Right atrium auricular region (tissue), 2 donors: Measurements from ENCODE around the gene RNPS1. TPM values are rescaled to one million over a fixed set of nuclear protein-coding genes. Genes with fewer than 3 reads are reported as not detected.

Experiments
- DNase-seq: peaks from one replicate; pipeline ENCODE4 v3.0.0-alpha.2; 2019; ENCODE audit warnings: low spot score
- H3K27ac ChIP-seq, 2 donors: fragments of 200-600 bp; sonication (generic); 1 replicate in 1 of 2; 2 replicates in 1 of 2; pipeline ENCODE4 v1.5.1; 2016 to 2019
- H3K27me3 ChIP-seq, 2 donors: fragments of 200-600 bp; sonication (generic); one replicate each; pipeline versions ENCODE4 v1.5.1 to v1.6.0; 2017 to 2019
- H3K36me3 ChIP-seq: fragments of 200-600 bp; sonication (generic); one replicate; pipeline ENCODE4 v1.5.1; 2016
- H3K4me1 ChIP-seq, 2 donors: fragments of 200-600 bp; sonication (generic); one replicate each; pipeline versions ENCODE4 v1.5.1 to v1.6.0; 2017 to 2019
- H3K4me3 ChIP-seq, 2 donors: fragments of 200-600 bp; sonication (generic); 1 replicate in 1 of 2; 2 replicates in 1 of 2; pipeline ENCODE4 v1.5.1; 2017 to 2019; ENCODE audit warnings: mild to moderate bottlenecking in 1 of 2, moderate library complexity in 1 of 2
- H3K9me3 ChIP-seq, 2 donors: fragments of 200-600 bp; sonication (generic); one replicate each; pipeline ENCODE4 v1.5.1; 2019
- CTCF ChIP-seq, 2 donors: fragments of 200-600 bp; sonication (generic); IDR thresholded peaks; one replicate each; pipeline ENCODE4 v1.5.1; 2019; ENCODE audit warnings: antibody characterized with exemption in 2 of 2
- total RNA-seq, 2 donors: library from RNA; depleted of rRNA; stranded (reverse); fragments of >200 nt; gene quantifications; one replicate each; pipeline ENCODE4 v1.1.0, GENCODE V29; 2016

The RNPS1 gene
- total RNA-seq, 2 donors from 2014 or later = 93.6 to 124 TPM

GRCh38 chr16:2216330-2216729 is 51.6 kb downstream of the RNPS1 start:
- no peak for DNase-seq
- Histone ChIP-seq H3K4me1 (peaks cover 0 to 32% of the 10 kb centered on the region in 2 donors), H3K27ac (no peak overlapping the region), H3K36me3 (no peaks in the 10 kb centered on the region), H3K27me3 (no peaks in the 10 kb centered on the region), H3K9me3 (no peaks in the 10 kb centered on the region), H3K4me3 (no peak overlapping the region)
- no peak for TF ChIP-seq CTCF (IDR thresholded peaks at IDR 0.05)

- DNase-seq = no peak
- peak within 1 kb of the TSS; percentile 92 to 96 for H3K27ac ChIP-seq
- peaks cover 0 to 32% of the 10 kb centered on the region in 2 donors for H3K4me1 ChIP-seq
- H3K36me3 ChIP-seq = peaks cover 3% of the 10 kb centered on the region
- no peak for TF ChIP-seq CTCF (IDR thresholded peaks at IDR 0.05)
- no peaks in the 10 kb centered on the region for H3K27me3 ChIP-seq
- no peaks in the 10 kb centered on the region for H3K9me3 ChIP-seq
- peak within 1 kb of the TSS; percentile 60 to 89 for H3K4me3 ChIP-seq
Observed at GRCh38 chr16:2214719-2214968, 53.3 kb downstream of the RNPS1 start, which contains the start of gene PGP. TSS of gene PGP (minus strand) at chr16:2214840. CDS start at chr16:2214777, 63 bp downstream.

- Histone ChIP-seq H3K4me1 (peaks cover 0 to 32% of the 10 kb centered on the region in 2 donors), H3K27ac (peak overlapping the region; percentile 85), H3K9me3 (no peaks in the 10 kb centered on the region), H3K4me3 (peak overlapping the region; percentile 60 to 89), H3K36me3 (peaks cover 9% of the 10 kb centered on the region), H3K27me3 (no peaks in the 10 kb centered on the region)
- no peak for TF ChIP-seq CTCF (IDR thresholded peaks at IDR 0.05)
- no peak for DNase-seq
Observed at GRCh38 chr16:2213817-2214718, 53.9 kb downstream of the RNPS1 start.

GRCh38 chr16:2212362-2213324 is 55.3 kb downstream of the RNPS1 start:
- Histone ChIP-seq H3K27me3 (no peaks in the 10 kb centered on the region), H3K36me3 (peaks cover 23% of the 10 kb centered on the region), H3K4me1 (peaks cover 0 to 32% of the 10 kb centered on the region in 2 donors), H3K4me3 (peak overlapping the region; percentile 60 to 89), H3K9me3 (no peaks in the 10 kb centered on the region), H3K27ac (peak overlapping the region; percentile 85)
- TF ChIP-seq CTCF (IDR thresholded peaks at IDR 0.05) = no peak
- no peak for DNase-seq

GRCh38 chr16:2211923-2212347 is 56.0 kb downstream of the RNPS1 start:
- H3K4me3 ChIP-seq = no peak overlapping the region
- no peak for TF ChIP-seq CTCF (IDR thresholded peaks at IDR 0.05)
- H3K27ac ChIP-seq = peak overlapping the region; percentile 85
- peaks cover 29% of the 10 kb centered on the region for H3K36me3 ChIP-seq
- no peaks in the 10 kb centered on the region for H3K9me3 ChIP-seq
- peaks cover 0 to 32% of the 10 kb centered on the region in 2 donors for H3K4me1 ChIP-seq
- DNase-seq = no peak
- H3K27me3 ChIP-seq = no peaks in the 10 kb centered on the region
